GM21360 (cell line): ENCODE results near the gene PRDM1.
"Not testable (repeated sequence)": the region's sequence is repeated elsewhere in the genome, so short reads cannot be mapped to it uniquely, and the experiment has no call there.

Experiments
- ATAC-seq: cut with Tn5 transposase; IDR thresholded peaks from one replicate; pipeline ENCODE4 v1.9.1; 2021; ENCODE audit warnings: mild to moderate bottlenecking, moderate library complexity; ENCODE audit not compliant: unreplicated experiment

Gene PRDM1

GRCh38 chr6:106135911-106136571 lies 49.9 kb downstream of the PRDM1 start:
- no peak for ATAC-seq

- ATAC-seq, result no peak
Observed at GRCh38 chr6:106136845-106137244, 50.7 kb downstream of the PRDM1 start.

DNA sequence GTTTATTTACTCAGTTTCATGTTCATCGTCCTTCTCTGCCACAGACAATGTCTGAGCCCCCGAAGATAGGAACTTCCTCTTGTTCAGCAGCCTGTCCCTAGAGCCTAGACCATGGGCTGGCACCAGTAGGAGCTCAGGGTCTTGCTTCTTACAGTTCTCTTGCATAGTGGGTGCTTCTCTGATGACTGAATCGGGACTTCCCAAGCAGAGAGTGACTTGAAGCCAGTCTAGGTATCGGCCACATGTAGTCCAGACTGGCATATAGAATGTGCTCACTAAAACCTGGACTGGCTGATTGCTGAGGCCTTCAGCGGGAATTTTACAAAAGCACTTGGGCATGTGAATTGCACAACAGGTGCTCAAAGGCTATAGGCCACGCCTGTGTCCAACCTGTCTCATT lies 52.0 kb downstream of the PRDM1 start:
- ATAC-seq, result no peak

- peak; percentile 79 for ATAC-seq
Observed at GRCh38 chr6:106141441-106142237, 55.5 kb downstream of the PRDM1 start.

- no peak for ATAC-seq
Observed at GRCh38 chr6:106142876-106143431, 56.8 kb downstream of the PRDM1 start.

DNA sequence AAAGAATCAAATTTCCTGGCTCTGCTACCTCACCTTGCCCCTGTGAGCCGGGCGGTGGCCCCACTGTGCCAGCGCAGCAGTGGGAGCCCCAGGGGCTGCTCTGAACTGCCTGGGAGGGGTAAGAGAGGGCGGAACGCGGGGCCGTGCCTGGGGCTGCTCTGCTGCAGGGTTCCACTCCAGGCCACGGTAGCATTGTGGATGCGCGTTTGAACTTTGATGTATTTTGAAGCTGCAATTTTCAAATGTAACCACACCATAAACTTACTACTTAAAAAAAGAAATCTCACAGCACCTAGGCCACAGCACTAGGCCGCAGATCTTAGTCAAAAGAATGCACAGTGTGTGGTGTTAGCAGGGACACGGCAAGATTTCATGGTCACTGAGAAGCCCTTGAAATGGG lies 57.5 kb downstream of the PRDM1 start:
- no peak for ATAC-seq

- ATAC-seq, result no peak
Observed at GRCh38 chr6:106145144-106145543, 59.0 kb downstream of the PRDM1 start.

DNA sequence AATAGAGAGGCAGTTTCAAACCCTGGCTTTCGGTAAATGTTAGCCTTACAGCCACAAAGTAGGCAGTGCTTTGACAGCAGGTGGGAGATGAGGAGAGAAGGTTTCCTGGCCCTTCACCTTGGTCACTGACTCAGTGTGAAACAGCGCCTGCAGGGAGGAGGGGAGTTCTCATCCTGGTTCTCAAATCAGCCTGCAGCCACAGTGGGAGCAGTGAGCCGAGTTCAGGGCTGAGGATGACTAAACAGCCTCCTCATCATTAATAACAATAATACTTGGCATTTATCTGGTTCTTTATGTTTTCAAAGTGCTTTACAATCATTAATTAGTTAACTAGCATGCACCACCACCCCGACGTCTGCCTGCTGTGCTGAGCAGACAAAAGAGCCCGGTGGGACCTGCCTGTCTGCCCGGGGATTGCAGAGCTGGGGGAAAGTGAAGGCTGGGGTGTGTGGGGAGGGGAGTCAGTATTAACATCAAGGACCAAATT lies 59.6 kb downstream of the PRDM1 start:
- ATAC-seq, result no peak

DNA sequence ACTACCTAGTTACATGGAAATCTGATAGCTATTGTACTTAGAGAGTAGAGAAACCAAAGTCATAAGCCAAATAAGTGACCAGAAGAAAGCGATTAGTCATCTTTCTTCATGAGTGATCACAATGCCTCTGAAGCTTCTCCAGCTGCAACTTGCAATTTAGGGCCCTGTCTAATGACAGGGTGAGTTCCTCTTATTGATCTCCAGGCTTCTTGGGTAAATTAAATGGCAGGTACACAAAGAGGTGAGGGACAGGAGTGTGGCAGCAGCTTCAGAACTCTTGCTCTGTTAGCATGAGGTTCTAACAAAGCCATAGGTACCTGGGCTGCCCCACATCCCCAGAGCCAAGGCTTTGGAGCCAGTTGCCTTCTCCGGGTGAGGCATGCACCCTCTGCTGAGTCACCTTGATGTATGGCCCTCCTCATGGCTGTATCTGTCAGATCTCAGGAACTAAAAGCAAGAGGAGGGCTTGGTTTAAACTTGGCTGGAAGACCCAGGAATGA lies 60.8 kb downstream of the PRDM1 start:
- peak; percentile 47 for ATAC-seq

GRCh38 chr6:106147476-106147875 lies 61.3 kb downstream of the PRDM1 start:
- no peak for ATAC-seq

DNA sequence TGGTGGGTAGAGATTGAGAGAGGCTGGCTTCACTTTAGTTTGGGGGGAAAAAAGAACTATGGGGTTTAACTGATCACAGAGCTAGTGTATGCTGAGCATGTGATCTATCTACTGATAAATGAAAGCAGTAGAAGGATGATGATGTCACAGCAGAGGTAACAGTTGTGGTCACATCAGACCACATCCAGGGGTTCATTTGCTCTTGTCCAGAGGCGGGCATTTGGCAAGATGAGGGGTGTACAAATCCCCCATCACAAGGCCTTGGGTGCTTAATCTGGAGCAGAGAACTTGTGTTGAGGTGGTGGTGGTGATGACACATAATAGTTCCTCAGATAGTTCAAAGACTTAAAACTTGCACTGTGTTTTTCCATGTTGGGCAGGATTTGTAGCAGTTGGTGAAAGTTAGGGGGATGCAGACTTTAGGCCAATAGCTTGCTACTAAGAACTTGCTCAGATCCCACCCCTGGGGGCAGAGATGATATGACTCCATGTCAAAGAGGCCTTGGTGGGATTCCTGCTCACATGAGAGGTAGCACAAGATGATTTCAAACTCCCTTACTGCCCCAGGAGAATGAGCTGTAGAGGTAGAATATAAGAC lies 63.4 kb downstream of the PRDM1 start:
- ATAC-seq, result no peak

DNA sequence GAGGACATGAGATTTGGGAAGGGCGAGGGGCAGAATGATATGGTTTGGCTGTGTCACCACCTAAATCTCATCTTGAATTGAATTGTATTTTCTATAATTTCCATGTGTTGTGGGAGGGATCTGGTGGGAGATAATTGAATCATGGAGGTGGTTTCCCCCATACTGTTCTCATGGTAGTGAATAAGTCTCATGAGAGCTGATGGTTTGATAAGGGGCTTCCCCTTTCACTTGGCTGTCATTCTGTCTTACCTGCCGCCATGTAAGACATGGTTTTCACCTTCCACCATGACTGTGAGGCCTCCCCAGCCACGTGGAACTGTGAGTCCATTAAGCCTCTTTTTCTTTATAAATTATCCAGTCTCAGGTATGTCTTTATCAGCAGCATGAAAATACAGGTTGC lies 66.3 kb downstream of the PRDM1 start:
- ATAC-seq, result not testable (repeated sequence)

DNA sequence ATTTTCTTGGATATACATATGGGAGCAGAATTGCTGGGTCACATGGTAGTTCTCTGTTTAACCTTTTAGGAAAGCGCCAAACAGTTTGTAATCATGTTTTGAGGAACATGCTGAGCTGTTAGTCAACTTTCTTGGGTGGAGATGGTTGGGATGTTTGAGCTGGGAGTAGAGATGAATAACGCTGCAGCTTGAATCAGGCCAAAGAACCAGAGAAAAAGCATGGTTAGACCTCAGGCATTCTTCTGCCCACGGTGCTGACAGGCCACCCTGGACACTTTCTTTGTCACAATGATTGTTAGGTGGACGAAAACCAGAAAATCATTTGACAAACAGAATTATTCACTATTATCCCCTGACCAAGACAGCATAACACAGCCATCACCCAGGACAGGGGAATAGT lies 66.8 kb downstream of the PRDM1 start:
- ATAC-seq, result no peak

- no peak for ATAC-seq
Observed at GRCh38 chr6:106154326-106154725, 68.2 kb downstream of the PRDM1 start.

DNA sequence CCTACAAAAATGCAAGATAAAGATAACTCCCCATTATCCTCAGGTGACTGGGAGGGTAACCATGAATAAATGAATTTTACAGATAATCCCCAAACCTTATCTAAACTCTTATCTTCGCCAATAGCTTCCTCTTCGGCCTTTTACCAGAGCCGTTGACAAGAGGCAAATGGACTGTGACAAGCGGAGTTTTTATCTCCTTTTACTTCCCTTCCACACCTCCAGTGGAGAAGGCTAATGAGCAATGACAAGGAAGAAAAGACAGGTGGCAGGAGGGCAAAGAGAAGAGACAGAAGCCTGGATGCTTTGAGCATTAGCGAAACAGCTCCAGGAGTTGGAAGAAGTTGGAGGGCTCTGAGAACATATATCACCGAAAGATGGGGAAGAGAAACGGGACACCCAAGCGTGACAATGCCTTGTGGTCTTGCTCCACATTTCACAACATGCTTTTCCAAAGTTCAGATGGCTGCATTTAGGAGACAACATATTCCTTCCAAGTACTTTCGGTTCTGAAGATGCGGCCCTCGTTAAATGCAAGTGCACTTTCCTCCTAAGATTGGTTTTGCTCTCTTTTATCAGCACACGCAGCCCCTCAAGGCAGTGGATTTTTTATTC lies 69.2 kb downstream of the PRDM1 start:
- ATAC-seq, result no peak

GRCh38 chr6:106156413-106156812 lies 70.3 kb downstream of the PRDM1 start:
- no peak for ATAC-seq

DNA sequence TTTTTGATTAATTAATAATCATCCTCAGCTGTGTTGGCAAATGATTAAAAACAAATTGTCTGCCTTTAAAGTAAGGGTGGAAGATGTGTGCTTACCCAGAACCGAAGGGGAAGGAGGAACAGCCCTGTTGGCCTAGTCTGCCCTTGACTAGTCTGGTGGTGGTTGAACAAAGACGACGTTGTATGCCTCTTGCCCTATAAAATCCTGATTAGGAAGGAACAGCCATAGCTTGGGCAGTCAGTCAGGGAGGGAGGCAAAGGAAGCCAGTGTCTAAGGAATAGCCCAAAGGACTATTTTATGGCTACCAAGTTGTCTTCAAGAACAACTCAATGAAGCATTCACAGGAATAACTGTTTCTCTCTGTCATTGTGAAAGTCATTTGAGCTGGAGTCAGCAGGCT lies 70.7 kb downstream of the PRDM1 start:
- no peak for ATAC-seq

GRCh38 chr6:106158816-106159215 lies 72.7 kb downstream of the PRDM1 start:
- ATAC-seq, result no peak
